Dendritic cell treated with granulocyte-macrophage colony-stimulating factor and Interleukin-4, amounts not matched to agents 40 ng/mL and 50 ng/mL, for 4 days (primary cell): ENCODE results near the gene OTULINL.

Experiments used
- H3K27ac Mint-ChIP-seq: one replicate; pipeline ENCODE4 v1.8.0; 2022; ENCODE audit warnings: mild to moderate bottlenecking, mixed read lengths
- H3K27me3 Mint-ChIP-seq: one replicate; pipeline ENCODE4 v1.8.0; 2022; ENCODE audit warnings: mild to moderate bottlenecking, mixed read lengths
- H3K36me3 Mint-ChIP-seq: one replicate; pipeline ENCODE4 v1.8.0; 2022; ENCODE audit warnings: low read depth, mixed read lengths
- H3K4me1 Mint-ChIP-seq: one replicate; pipeline ENCODE4 v1.8.0; 2022; ENCODE audit warnings: low read depth, mixed read lengths
- H3K4me3 Mint-ChIP-seq: one replicate; pipeline ENCODE4 v1.8.0; 2022; ENCODE audit warnings: mild to moderate bottlenecking, moderate library complexity, mixed read lengths
- H3K9me3 Mint-ChIP-seq: one replicate; pipeline ENCODE4 v1.8.0; 2022; ENCODE audit warnings: mixed read lengths
- intact Hi-C: fragments of 100-400 bp; cut with micrococcal nuclease; formaldehyde crosslinking; loops from one replicate; pipeline ENCODE4 v1.15.0; 2022

The OTULINL gene

DNA sequence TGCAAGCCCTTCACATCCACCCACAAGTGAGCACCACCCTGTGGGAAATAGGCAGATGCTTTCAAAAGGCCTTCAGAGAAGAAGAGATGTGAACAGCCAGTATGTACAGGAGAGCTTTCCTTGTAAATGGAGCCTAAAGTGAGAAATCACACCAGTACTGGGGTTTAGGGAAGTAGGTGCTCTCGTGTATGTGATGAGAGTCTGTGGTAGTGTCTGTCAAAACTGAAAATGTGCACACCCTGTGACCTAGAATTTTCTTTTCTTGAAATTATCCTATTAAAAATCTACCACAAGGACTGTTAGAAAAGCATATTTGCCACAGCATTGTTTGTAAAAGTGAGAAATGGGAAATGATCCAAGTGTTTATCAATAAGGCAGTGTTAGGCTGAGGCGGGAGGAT lies 16.6 kb downstream of the OTULINL start:
- H3K9me3 Mint-ChIP-seq: no peaks in the 10 kb centered on the region
- intact Hi-C loops: loop anchor here (5.0 kb wide), 1 partner anchor 106 kb away; no protein-coding TSS in a partner anchor
- peak overlapping the region; percentile 84 for H3K27ac Mint-ChIP-seq
- no peak overlapping the region for H3K4me3 Mint-ChIP-seq
- peaks cover 62% of the 10 kb centered on the region for H3K4me1 Mint-ChIP-seq
- H3K27me3 Mint-ChIP-seq: no peaks in the 10 kb centered on the region
- peaks cover 50% of the 10 kb centered on the region for H3K36me3 Mint-ChIP-seq

DNA sequence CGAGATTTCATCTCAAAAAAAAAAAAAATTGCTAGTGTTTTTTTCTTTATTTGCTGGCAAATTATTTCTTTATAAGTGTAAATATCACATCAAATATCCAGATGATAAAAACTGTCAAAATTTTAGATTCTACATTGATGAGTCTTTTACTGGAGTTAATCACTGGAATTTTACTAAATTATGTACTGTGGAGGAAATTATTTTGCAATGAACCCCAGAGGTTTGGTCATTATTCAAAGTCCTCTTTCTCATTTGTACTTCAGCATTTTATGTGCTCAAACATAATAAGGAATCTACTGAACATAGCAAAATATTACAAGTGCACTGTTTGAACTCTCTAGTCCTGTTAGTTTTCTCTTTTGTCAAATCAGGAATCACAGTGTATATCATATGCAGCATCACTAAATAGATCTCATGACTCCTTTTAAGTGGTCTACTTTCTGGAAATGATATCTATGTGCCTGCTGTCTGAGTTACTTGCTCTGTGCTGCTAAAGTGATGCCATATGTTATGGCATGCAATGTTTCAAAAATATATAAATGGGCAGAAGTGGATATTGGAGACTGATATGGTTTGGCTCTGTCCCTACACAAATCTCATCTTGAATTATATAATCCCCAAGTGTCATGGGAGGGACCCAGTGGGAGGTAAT lies 18.0 kb downstream of the OTULINL start:
- intact Hi-C loops: loop anchor here (5.0 kb wide), 1 partner anchor 107 kb away; no protein-coding TSS in a partner anchor
- H3K27me3 Mint-ChIP-seq: no peaks in the 10 kb centered on the region
- no peaks in the 10 kb centered on the region for H3K9me3 Mint-ChIP-seq
- H3K27ac Mint-ChIP-seq: no peak overlapping the region
- peaks cover 63% of the 10 kb centered on the region for H3K36me3 Mint-ChIP-seq
- no peak overlapping the region for H3K4me3 Mint-ChIP-seq
- H3K4me1 Mint-ChIP-seq: peaks cover 54% of the 10 kb centered on the region

DNA sequence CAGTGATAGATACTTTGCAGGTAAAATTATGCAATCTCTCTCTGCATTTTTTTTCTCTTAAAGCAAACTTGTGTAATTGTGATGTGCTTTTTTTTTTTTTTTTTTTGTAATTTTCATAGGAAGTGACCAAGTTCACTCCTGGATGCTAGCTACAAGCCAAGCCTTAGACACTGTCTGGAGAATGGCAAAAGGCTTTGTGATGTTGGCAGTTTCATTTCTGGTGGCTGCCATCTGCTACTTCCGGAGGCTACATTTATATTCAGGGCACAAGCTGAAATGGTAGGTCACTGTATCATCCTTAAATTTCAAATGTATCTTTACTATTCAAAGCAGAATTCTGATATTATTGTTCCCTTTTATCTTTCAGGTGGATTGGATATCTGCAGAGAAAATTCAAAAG lies 19.3 kb downstream of the OTULINL start:
- H3K4me1 Mint-ChIP-seq: peaks cover 50% of the 10 kb centered on the region
- intact Hi-C loops: no loop called here
- no peaks in the 10 kb centered on the region for H3K27me3 Mint-ChIP-seq
- no peak overlapping the region for H3K27ac Mint-ChIP-seq
- no peak overlapping the region for H3K4me3 Mint-ChIP-seq
- H3K36me3 Mint-ChIP-seq: peaks cover 75% of the 10 kb centered on the region
- H3K9me3 Mint-ChIP-seq: peaks cover 5% of the 10 kb centered on the region

DNA sequence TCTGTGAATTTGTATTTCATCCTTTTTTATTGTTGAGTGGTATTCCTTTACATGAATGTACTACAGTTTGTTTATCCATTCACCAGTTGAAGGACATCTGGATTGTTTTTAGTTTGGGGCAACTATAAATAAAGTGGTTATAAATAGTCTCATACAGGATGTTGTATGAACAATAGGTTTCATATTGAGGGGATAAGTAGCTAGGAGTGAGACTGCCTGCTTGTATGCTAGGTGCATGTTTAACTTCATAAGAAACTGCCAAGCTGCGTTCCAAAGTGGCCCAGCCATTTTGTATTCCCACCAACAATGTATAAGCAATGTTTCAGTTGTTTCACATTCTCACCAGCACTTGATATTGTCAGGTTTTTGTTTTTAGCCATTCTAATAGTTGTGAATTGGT lies 21.5 kb downstream of the OTULINL start:
- H3K27ac Mint-ChIP-seq: no peak overlapping the region
- H3K9me3 Mint-ChIP-seq: peaks cover 8% of the 10 kb centered on the region
- intact Hi-C loops: no loop called here
- no peak overlapping the region for H3K4me3 Mint-ChIP-seq
- peaks cover 82% of the 10 kb centered on the region for H3K36me3 Mint-ChIP-seq
- H3K4me1 Mint-ChIP-seq: peaks cover 48% of the 10 kb centered on the region
- no peaks in the 10 kb centered on the region for H3K27me3 Mint-ChIP-seq

DNA sequence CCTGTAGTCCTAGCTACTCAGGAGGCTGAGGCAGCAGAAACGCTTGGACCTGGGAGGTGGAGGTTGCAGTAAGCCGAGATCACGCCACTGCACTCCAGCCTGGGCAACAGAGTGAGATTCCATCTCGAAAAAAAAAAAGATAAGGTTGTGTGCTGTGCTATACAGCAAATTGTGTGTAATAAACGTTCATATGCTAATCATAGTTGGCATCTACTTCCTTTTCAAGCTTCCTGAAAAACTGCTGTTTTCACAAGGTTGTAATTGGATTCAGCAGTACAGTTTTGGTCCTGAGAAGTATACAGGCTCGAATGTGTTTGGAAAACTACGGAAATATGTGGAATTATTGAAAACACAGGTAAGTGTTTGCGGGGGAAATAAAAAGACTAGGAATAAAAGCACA lies 25.5 kb downstream of the OTULINL start:
- Mint-ChIP-seq H3K27me3 (no peaks in the 10 kb centered on the region), H3K4me1 (peaks cover 43% of the 10 kb centered on the region), H3K27ac (peak overlapping the region; percentile 72), H3K36me3 (peaks cover 96% of the 10 kb centered on the region), H3K9me3 (peaks cover 8% of the 10 kb centered on the region), H3K4me3 (no peak overlapping the region)
- intact Hi-C loops: no loop called here

DNA sequence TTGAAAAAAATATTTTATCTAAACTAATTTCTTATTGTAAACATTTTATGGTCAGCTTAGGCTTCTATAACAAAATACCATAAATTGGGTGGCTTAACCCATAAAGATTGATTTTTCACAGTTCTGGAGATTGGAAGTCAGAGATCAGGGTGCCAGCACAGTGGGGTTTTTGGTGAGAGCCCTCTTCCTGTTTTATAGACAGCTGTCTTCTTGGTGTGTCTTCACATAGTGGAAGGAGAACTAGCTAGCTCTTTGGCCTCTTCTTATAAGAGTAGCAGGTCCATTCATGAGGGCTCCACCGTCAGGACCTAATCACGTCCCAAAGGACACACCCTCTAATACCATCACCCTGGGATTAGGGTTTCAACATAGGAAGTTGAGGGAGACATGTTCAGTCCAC lies 26.6 kb downstream of the OTULINL start:
- Mint-ChIP-seq H3K27me3 (no peaks in the 10 kb centered on the region), H3K36me3 (peaks cover 96% of the 10 kb centered on the region), H3K27ac (peak overlapping the region; percentile 72), H3K9me3 (peaks cover 8% of the 10 kb centered on the region), H3K4me1 (peaks cover 43% of the 10 kb centered on the region), H3K4me3 (no peak overlapping the region)
- intact Hi-C loops: no loop called here

DNA sequence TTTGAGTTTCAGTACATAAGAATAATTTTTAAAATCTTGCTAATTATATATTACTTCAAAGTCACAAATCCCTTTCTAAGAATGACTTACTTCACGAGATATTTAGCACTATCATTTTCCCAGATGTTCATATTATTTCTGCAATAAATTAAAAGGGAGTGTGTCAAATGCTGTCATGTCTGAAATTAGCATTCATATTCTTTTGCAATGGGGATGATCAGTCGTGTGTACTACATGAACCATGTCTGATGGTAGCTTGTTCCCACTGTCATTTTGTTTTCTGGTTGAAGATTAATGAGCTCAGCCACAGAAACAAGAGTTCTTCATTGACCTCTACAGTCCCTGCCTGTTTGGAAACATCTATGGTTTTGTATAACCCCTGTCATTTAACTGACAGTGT lies 30.1 kb downstream of the OTULINL start:
- no peaks in the 10 kb centered on the region for H3K27me3 Mint-ChIP-seq
- H3K36me3 Mint-ChIP-seq: peaks cover 99% of the 10 kb centered on the region
- H3K4me1 Mint-ChIP-seq: peaks cover 22% of the 10 kb centered on the region
- H3K4me3 Mint-ChIP-seq: no peak overlapping the region
- no peaks in the 10 kb centered on the region for H3K9me3 Mint-ChIP-seq
- intact Hi-C loops: no loop called here
- no peak overlapping the region for H3K27ac Mint-ChIP-seq

DNA sequence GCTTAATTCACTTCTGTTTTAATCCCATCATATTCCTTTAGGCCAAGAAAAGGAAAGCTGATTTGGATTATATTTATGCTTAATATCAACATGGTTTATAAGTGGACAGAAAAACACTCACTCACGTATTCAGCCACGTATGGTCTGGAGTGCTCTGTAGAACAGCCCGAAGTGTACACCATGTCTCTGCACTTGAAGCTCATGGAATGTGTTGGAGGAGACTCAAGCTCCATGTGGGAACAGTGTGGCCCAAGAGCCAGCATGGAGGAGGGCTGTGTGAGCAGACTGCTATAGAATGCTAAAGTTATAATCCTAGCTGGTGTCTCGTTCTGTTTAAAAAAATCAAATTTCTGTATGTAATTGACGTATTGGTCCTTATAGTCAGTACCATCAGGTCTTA lies 32.9 kb downstream of the OTULINL start:
- Mint-ChIP-seq H3K4me1 (peaks cover 6% of the 10 kb centered on the region), H3K9me3 (no peaks in the 10 kb centered on the region), H3K4me3 (no peak overlapping the region), H3K27me3 (no peaks in the 10 kb centered on the region), H3K27ac (no peak overlapping the region), H3K36me3 (peaks cover 99% of the 10 kb centered on the region)
- intact Hi-C loops: no loop called here

DNA sequence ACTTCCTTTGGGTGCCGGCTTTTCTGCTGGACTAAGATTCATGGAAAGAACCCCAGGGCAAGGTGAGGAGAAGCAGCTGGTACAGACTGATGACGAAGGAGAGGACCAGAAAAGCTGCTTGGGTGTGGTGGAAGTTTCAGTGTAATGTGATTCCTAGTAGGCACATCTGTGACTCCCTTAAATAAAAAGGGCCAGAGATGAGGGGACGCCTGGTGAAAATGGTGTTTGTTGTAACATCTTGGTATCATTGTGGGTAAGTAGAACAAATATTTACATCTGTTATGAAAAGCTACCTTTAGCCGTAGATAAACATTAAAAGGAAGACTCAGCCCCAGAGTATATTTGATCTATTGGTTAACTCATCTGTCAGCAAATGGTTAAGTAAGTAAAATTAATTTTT lies 33.8 kb downstream of the OTULINL start:
- intact Hi-C loops: no loop called here

DNA sequence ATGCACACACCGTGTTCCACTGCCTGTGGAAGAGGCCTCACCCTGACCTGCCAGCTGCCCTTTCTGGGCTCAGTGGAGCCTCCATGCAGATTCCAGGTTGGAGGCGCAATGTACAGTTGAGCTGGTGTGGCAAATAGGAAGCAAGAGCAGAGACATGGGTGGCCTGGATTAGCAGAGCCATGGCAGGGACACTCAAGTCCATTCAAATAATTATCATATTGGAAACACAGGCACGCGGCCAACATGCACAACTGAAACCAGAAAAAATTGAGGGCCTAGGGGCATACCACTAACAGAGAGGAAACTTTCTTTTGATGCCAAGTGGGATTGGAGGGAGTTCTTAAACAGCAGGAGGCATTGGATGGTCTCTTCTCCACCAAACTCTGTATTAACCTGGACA lies 35.8 kb downstream of the OTULINL start:
- Mint-ChIP-seq H3K36me3 (peaks cover 95% of the 10 kb centered on the region), H3K27me3 (no peaks in the 10 kb centered on the region), H3K4me3 (no peak overlapping the region), H3K4me1 (peaks cover 6% of the 10 kb centered on the region), H3K27ac (no peak overlapping the region), H3K9me3 (no peaks in the 10 kb centered on the region)
- intact Hi-C loops: no loop called here

More for the DNA sequence above, 33.8 kb downstream of the OTULINL start:
- Mint-ChIP-seq H3K9me3 (no peaks in the 10 kb centered on the region), H3K27ac (no peak overlapping the region), H3K4me1 (peaks cover 6% of the 10 kb centered on the region), H3K27me3 (no peaks in the 10 kb centered on the region), H3K4me3 (no peak overlapping the region), H3K36me3 (peaks cover 99% of the 10 kb centered on the region)

DNA sequence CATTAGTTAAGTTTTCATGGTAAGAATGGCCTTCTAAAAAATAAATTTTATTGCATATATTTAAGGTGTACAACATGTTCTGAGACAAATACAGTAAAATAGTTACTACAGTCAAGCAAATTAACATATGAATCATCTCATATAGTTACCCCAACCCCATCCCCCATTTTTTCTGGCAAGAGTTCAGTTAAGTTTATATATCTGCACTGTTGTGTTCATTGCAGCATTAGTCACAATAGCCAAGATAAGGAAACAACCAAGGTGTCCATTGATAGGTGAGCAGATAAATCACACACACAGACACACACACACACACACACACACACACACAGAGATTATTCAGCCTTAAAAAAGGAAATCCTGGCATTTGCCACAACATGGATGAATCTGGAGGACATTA lies 45.7 kb downstream of the OTULINL start:
- H3K9me3 Mint-ChIP-seq: no peaks in the 10 kb centered on the region
- no peak overlapping the region for H3K4me3 Mint-ChIP-seq

DNA sequence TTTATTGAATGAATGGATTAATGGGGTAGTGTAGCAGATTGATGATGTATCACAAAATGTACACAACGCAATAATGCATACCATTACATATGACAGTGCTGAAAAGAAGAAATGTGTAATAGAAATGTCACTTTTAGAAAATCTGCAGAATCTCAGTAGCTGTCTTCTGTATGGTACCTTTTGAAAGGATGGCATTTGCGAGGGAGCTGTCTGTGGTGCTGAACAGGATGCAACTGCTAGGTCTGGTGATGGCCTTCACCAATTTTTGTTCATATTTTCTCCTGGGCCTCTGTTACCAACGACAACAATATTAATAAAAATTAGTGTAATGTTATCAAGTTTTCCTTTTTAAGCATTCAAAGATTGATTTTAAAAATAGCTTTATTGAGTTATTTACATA lies 46.8 kb downstream of the OTULINL start:
- Mint-ChIP-seq H3K27ac (no peak overlapping the region), H3K9me3 (no peaks in the 10 kb centered on the region), H3K36me3 (peaks cover 36% of the 10 kb centered on the region), H3K4me3 (no peak overlapping the region), H3K4me1 (peaks cover 6% of the 10 kb centered on the region), H3K27me3 (no peaks in the 10 kb centered on the region)
- intact Hi-C loops: no loop called here

More for the DNA sequence above, 45.7 kb downstream of the OTULINL start:
- intact Hi-C loops: no loop called here
- H3K4me1 Mint-ChIP-seq: peaks cover 6% of the 10 kb centered on the region
- no peaks in the 10 kb centered on the region for H3K27me3 Mint-ChIP-seq
- H3K36me3 Mint-ChIP-seq: peaks cover 43% of the 10 kb centered on the region
- H3K27ac Mint-ChIP-seq: no peak overlapping the region

DNA sequence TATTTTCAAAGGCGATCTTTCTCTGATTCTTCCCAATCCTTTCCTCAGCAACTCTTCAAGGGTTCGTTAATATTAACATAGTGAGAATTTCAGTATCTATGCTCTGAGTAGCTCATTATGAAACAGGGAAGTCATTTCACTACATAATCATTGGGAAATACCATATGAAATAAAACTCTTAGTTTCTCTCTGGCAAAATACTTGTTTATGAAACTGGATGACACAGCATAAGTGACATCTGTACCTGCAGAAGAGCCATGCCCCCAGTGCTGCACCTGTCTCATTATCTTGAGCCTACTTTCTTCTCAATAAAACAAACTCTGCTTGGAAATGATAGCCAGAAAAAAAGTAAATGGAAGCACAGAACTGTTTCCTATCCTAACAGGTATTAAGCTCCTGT lies 49.1 kb downstream of the OTULINL start:
- H3K27me3 Mint-ChIP-seq: no peaks in the 10 kb centered on the region
- peaks cover 6% of the 10 kb centered on the region for H3K4me1 Mint-ChIP-seq
- peaks cover 14% of the 10 kb centered on the region for H3K36me3 Mint-ChIP-seq
- no peak overlapping the region for H3K27ac Mint-ChIP-seq
- intact Hi-C loops: no loop called here
- H3K4me3 Mint-ChIP-seq: no peak overlapping the region
- no peaks in the 10 kb centered on the region for H3K9me3 Mint-ChIP-seq

DNA sequence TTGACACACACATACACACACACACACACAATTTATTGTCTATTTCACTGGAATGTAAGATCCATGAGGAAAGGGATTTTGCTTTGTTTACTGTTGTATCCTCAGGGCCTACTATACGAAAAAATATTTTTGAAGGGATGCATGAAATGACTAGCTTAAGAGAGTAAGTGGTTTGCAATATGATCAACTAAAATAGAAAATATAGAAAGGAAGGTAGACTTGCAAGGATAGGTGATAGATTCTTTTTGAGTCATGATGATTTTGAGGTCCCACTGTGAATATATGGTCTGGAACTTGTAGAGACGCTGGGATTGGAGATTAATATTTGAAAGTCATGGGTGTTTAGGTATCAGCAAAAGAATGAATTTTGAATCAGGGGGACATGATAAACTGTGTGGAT lies 54.1 kb downstream of the OTULINL start:
- no peaks in the 10 kb centered on the region for H3K4me1 Mint-ChIP-seq
- no peaks in the 10 kb centered on the region for H3K9me3 Mint-ChIP-seq
- intact Hi-C loops: no loop called here
- no peak overlapping the region for H3K27ac Mint-ChIP-seq
- no peaks in the 10 kb centered on the region for H3K36me3 Mint-ChIP-seq
- no peak overlapping the region for H3K4me3 Mint-ChIP-seq
- H3K27me3 Mint-ChIP-seq: no peaks in the 10 kb centered on the region

DNA sequence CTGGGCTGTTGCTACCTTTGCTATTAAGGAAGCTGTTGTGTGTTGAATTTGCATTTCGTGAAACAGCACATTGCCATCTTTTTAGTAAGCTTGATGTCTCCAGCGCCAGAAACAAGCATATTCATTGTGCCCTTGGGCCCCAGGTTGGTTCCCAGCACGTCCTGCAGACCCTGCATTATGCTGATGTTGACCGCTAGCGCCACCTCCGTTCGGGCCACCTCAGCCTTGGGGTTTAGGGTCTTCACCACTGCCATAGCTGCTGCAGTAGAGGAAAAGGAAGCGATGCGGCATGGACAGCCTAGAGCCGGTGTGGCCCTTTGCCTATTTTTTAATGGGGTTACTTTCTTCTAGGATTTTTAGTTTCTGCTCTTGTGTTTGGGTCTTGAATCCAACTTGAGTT lies 59.2 kb downstream of the OTULINL start:
- H3K4me3 Mint-ChIP-seq: no peak overlapping the region
- H3K27me3 Mint-ChIP-seq: no peaks in the 10 kb centered on the region
- no peaks in the 10 kb centered on the region for H3K4me1 Mint-ChIP-seq

More for the DNA sequence above, 59.2 kb downstream of the OTULINL start:
- intact Hi-C loops: no loop called here
- no peak overlapping the region for H3K27ac Mint-ChIP-seq
- no peaks in the 10 kb centered on the region for H3K9me3 Mint-ChIP-seq
- no peaks in the 10 kb centered on the region for H3K36me3 Mint-ChIP-seq
